GM12801 (cell line): ENCODE results near the gene CLPSL2.

Experiments used
- TF ChIP-seq, protein P1 (sequence below): IDR thresholded peaks from one replicate; pipeline ENCODE4 v1.5.1; 2011; ENCODE audit warnings: control low read depth; ENCODE audit not compliant: insufficient read length; ENCODE audit errors: extremely low read depth

The CLPSL2 gene

DNA sequence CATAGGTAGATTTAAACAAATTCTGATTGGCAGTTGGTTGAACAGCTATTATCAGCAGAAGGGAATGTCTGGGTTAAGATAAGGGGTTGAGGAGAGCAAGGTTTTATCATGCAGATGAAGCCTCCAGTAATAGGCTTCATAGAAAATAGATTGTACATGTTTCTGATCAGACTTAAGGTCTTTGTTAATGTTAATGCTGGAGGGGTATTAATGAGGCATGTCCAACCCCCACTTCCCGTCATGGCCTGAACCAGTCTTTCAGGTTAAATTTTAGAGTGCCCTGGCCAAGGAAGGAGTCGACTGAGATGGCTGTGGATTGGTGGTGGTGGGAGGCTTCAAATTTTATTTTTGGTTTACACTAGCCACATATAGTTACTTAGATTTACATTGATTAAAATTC, 7.8 kb downstream of the CLPSL2 start:
- TF ChIP-seq, protein P1, sequence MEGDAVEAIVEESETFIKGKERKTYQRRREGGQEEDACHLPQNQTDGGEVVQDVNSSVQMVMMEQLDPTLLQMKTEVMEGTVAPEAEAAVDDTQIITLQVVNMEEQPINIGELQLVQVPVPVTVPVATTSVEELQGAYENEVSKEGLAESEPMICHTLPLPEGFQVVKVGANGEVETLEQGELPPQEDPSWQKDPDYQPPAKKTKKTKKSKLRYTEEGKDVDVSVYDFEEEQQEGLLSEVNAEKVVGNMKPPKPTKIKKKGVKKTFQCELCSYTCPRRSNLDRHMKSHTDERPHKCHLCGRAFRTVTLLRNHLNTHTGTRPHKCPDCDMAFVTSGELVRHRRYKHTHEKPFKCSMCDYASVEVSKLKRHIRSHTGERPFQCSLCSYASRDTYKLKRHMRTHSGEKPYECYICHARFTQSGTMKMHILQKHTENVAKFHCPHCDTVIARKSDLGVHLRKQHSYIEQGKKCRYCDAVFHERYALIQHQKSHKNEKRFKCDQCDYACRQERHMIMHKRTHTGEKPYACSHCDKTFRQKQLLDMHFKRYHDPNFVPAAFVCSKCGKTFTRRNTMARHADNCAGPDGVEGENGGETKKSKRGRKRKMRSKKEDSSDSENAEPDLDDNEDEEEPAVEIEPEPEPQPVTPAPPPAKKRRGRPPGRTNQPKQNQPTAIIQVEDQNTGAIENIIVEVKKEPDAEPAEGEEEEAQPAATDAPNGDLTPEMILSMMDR = no peak

DNA sequence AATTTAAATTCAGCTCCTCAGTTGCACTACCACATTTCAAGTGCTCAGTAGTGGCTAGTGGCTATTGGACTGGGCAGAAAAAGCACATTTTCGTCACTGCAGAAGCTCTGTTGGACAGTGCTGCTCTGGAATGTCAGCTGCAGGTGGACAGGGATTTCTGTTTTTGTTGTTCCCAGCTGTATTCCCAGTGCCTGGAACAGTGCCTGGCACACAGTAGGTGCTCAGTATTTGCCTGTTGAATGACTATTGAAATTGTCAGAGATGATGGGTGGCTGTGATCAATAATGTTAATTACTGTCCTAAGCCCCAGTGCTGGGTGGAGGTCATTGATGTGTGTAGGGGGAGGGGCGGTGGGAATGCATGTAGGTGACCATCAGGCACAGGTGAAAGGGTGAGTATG, 9.9 kb downstream of the CLPSL2 start:
- TF ChIP-seq, protein P1 = no peak

DNA sequence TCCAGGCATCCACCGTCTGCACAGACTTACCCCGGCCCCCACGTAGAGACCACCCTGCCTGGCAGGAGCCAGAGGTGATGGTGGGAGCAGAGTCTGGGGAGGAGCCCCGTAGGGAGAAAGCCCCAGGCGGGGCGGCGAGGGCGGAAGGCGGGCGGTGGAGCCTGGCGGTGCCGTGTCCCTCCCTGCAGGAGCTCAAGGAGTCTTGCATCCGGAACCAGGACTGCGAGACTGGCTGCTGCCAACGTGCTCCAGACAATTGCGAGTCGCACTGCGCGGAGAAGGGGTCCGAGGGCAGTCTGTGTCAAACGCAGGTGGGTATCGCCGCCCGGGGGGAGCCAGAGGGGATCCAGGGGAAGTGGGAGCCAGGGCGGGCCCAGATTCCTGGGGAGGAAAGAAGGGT, 10.4 kb downstream of the CLPSL2 start:
- TF ChIP-seq, protein P1 = no peak

DNA sequence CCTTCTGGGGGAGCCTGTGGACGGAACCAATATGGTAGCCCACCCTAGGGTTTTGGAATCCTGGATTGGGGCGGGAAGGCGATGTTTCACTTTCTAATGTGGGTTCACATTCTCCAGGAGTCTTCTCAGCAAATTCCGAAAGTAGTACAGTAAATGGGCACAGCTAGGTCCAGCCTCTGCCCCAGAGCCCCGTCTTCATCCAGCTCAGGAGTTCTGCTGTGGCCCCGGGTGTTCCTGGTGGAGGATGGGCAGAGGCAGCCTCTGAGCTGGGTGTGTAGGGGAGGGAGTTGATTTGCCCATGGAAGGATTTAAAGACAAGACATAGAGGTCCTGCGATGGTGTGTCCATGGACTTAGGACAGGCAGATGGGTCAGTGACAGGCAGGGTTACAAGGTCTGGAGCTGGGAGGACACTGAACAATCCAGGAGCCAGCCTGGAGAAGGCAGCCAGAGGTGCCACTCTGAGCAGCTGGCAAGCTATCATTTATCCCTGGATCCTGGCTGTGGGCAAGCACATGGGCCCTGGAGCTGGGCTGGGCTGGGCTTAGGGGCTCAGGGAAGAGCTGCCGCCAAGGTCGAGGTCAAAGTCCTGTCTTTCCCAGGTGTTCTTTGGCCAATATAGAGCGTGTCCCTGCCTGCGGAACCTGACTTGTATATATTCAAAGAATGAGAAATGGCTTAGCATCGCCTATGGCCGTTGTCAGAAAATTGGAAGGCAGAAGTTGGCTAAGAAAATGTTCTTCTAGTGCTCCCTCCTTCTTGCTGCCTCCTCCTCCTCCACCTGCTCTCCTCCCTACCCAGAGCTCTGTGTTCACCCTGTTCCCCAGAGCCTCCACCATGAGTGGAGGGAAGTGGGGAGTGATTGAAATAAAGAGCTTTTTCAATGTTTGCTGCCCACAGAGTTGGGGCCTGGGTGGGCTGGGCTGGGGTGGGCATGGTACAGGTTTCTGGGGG, 11.1 kb downstream of the CLPSL2 start:
- TF ChIP-seq, protein P1 = no peak

DNA sequence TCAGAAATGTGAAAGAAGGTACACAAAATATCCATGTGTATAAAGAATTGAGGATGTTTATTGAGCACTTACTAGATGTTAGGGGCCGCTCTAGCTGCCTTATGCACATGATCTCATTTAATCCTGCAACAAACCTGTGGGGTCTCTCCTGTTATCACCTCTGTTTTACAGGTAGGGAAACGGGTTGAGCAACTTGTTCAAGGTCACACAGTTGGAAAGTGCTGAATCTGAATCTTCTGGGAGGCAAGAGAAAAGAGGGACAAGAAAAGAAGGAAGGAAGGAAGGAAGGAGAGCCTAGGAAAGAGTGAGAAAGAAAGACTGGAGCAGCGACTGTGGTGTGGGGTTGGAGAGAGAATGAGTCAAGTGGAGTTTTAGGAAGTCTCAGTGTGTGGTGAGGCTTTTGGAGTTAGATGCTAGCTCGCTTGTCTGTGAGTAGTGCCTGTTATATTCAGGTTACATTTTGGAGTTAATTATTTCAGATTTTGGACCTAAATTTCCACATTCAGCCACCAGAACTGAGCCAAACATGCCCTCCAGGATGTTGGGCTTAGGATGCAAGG, 12.1 kb downstream of the CLPSL2 start:
- TF ChIP-seq, protein P1 = no peak

DNA sequence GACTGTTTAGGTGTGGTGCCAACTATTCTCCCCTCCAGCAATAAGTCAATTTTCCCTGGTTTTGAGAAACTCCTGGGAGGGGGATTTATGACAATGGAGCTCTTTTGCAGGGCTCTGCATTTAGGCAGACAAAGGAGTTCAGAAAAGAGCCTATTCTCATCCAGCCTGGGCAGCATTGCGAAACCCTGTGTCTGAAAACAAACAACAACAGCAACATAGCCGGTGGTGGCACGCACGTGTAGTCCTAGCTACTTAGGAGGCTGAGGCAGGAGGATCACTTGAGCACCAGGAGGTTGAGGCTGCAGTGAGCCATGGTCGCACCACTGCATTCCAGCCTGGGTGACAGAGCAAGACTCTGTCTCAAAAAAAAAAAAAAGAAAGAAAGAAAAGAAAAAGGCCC, 14.3 kb downstream of the CLPSL2 start:
- TF ChIP-seq, protein P1 = no peak

DNA sequence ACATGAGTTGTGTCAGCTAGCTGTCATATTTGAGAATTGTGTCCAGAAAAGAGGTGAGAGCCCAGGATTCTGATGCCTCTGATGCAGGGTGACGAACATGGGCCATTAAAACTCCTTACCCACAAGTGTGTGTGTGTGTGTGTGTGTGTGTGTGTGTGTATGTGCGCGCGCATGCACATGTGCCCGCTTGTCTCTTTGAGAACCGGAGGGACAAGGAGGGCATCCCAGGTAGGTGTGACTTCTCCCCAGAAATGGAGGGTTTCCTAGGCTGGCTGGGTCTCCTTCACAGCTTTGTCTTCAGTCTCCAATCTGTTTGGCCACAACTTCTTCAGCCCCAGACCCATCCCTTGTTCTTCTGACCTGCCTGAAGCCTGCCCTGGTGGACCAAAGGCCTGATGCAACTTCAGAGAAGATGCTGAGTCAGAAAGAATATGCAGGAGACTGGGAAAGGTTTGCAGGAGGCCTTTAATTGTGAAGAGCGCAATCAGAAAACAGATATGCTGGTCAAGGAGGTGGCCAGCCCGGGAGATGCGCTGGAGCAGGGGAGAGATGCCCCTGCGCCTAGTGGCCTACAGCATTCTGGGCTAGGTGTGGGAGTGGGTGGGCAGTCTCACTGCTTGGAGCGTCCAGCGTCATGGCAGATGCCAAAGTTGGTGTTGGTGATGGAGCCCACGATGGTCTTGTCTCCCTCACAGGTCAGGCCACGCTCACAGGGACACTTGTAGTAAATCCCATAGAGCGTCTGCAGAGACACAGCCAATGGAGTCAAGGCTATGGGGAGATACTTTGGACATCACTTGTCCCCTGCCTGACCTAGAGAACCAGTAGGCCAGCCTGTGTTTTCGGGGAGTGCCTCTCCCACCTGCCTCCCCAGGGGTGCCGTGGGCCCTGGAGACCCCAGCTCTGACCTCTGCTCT, 18.4 kb downstream of the CLPSL2 start:
- TF ChIP-seq, protein P1 = no peak
